ENCODE results near the gene KLHL2.
"Not testable (repeated sequence)": the region's sequence is repeated elsewhere in the genome, so short reads cannot be mapped to it uniquely, and the experiment has no call there.

The KLHL2 gene

DNA sequence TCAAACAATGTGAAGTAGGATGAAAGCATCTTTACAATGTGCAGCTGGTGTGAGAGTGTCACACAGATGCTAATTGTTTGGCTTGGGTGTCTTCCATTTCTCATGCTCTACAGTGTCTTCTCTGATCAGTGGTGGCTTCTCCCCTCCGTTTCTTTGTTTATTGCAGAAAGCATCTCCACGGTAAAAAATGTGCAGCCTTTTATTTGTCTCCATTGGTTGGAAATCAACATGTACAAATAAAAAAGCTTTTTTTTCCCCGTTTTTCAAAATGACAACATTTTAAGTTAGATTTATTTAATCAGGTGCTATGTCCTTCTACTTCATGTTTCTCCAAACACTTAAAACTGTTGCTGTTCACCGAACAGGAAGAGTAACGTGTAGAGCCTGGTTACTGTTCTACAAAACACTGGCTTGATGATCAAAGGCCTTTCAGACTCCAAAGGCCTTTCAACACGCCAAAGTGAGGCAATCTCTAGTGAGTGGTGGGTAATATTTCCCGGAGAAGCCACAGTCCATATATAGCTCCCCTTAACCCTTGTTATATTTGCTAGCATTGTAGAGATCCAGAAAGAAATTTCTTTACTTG is 48.8 kb downstream of the KLHL2 start:
- DNase-seq (ENCODE audit: low spot score); in situ Hi-C loops (cut with MboI; ENCODE audit: low sequenced_read_pairs, unreplicated experiment): not testable (repeated sequence)

DNA sequence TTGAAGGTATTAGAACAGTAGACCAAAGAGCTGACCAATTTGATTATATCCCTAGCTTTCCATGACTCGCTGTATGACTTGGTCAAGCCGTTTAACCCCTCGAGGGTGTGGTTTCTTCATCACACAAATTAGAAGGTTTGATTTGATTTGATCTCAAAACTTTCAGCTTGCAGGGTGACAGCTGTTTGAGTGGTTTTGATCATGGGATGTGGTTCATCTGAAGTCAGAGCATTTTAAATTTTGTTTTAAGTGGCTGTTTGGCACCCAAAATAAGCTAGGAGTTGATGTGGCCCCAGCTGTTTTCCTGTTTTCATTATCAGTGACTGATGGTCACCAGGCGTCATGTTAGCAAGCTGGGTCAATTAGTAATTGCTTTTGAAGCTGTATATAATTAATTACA is 52.4 kb downstream of the KLHL2 start:
- in situ Hi-C loops (cut with MboI; ENCODE audit: low sequenced_read_pairs, unreplicated experiment); DNase-seq (ENCODE audit: low spot score): not testable (repeated sequence)

DNA sequence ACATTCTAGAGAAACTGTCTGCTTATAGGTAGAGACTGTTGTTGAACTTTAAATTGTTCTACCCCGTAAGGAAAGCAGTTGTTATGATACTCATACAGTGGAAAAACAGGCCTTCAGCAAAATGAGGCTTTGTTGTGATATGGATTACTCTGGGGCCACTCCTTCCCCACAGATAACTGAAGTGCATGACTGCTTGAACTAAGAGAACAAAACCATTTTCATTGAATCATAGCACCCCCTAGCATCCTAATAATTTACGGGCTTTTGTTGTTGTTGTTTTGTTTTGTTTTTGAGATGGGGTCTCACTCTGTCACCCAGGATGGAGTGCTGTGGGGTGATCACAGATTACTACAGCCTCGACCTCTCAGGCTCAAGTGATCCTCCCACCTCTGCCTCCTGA is 54.9 kb downstream of the KLHL2 start:
- in situ Hi-C loops (cut with MboI; ENCODE audit: low sequenced_read_pairs, unreplicated experiment); DNase-seq (ENCODE audit: low spot score): not testable (repeated sequence)

DNA sequence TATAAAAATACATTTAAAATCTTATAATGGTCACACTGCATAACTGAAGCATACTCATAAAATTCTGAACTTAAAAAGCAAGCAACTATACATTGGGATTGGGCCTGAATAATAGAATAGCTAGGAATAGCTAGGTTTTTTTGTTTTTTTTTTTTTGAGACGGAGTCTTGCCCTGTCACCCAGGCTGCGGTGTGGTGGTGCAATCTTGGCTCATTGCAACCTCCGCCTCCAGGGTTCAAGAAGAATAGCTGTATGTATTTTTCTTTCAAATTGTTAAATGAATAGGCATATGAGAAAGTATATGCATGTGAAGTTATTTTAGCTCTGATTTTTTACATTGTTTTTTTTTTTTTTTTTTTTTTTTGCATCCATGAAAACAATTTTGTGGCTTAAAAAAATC is 56.1 kb downstream of the KLHL2 start:
- DNase-seq (ENCODE audit: low spot score); in situ Hi-C loops (cut with MboI; ENCODE audit: low sequenced_read_pairs, unreplicated experiment): not testable (repeated sequence)

DNA sequence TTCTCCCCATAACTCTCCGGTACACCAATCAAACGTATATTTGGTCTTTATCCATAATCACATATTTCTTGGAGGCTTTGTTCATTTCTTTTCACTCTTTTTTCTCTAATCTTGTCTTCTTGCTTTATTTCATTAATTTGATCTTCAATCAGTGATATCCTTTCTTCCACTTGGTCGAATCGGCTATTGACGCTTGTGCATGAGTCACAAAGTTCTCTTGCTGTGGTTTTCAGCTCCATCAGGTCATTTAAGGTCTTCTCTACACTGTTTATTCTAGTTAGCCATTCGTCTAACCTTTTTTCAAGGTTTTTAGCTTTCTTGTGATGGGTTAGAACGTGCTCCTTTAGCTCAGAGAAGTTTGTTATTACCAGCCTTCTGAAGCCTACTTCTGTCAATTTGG is 62.6 kb downstream of the KLHL2 start:
- DNase-seq (ENCODE audit: low spot score); in situ Hi-C loops (cut with MboI; ENCODE audit: low sequenced_read_pairs, unreplicated experiment): not testable (repeated sequence)

DNA sequence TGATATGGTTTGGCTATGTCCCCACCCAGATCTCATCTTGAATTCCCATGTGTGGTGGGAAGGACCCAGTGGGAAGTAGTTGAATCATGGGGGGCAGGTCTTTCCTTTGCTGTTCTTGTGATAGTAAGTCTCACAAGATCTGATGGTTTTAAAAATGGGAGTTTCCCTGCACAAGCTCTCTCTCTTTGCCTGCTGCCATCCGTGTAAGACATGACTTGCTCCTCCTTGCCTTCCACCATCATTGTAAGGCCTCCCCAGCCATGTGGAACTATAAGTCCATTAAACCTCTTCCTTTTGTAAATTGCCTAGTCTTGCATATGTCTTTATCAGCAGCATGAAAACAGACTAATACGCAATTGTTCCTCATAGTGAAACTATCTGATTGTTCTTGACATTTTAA is 66.1 kb downstream of the KLHL2 start:
- in situ Hi-C loops (cut with MboI; ENCODE audit: low sequenced_read_pairs, unreplicated experiment); DNase-seq (ENCODE audit: low spot score): not testable (repeated sequence)

DNA sequence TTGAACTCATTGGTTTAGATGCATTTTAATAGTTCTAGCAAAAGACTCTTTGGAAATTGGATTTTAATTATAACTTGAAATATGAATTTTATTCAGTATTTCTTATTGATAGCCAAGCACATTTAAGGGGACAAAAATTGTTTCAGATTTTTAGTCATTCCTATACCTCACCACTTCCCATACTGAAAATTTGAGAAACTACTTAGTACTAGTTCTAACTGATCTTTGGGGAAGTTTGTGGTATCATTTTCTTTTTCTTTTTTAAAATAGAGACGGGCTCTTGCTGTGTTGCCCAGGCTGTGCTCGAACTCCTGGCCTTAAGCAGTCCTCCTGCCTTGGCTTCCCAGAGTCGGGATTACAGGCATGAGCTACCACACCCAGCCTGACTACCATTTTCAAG is 68.0 kb downstream of the KLHL2 start:
- DNase-seq (ENCODE audit: low spot score); in situ Hi-C loops (cut with MboI; ENCODE audit: low sequenced_read_pairs, unreplicated experiment): not testable (repeated sequence)

DNA sequence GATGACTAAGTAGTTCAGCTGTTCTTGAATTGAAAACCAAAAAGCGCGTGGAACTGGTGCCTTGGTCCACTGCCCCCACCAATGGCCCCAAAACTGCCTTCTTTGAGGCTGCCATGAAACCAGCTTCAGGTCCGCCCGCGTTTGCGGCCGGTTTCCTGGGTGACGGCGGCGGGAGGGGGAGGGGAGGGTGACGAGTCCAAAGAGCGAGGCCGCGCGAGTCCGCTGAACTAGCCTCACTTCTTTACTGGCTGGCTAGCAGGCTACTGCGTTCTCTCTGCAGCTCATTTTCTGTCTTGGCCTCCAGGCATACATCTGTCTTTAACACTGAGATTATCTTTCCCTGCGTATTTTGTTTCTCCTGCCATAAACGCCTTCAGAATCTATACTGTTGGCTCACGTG is 72.2 kb downstream of the KLHL2 start:
- in situ Hi-C loops (cut with MboI; ENCODE audit: low sequenced_read_pairs, unreplicated experiment); DNase-seq (ENCODE audit: low spot score): not testable (repeated sequence)

DNA sequence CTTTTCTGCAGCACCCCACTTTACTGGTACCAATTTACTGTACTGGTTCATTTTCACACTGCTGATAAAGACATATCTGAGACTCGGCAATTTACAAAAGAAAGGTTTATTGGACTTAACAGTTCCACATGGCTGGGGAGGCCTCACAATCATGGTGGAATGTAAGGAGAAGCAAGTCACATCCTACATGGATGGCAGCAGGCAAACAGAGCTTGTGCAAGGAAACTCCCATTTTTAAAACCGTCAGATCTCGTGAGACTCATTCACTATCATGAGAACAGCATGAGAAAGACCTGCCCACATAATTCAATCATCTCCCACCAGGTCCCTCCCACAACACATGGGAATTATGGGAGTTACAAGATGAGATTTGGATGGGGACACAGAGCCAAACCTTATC is 77.3 kb downstream of the KLHL2 start:
- in situ Hi-C loops (cut with MboI; ENCODE audit: low sequenced_read_pairs, unreplicated experiment); DNase-seq (ENCODE audit: low spot score): not testable (repeated sequence)

DNA sequence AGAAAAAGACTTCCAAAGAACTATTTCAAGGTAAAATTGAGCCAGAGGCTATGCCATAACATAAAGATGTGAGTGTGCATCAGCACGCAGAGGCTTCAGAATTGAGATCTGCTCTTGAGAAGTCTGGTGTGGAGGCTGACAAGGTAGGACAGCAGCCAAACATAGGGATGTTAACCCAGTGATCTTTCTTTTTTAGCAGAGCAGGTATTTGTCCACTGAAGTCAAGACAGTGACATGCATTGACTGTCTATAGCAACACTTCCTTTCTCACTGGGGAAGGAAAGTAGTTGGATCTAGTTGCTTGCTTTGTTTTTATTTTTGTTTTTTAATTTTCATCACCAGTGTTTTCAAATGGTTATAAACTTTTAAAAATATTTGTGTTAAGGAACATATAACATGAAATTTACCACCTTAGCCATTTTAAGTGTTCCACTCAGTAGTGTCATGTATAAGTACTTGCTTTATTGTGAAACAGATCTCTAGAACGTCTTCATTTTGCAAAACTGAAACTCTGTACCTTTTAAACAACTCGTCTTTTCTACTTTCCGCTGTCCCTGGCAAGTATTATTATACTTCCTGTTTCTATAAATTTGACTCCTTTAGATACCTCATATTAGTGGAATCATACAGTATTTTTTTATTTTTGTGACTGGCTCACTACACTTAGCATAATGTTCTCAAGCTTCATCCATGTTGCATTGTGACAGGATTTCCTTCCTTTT is 79.4 kb downstream of the KLHL2 start:
- DNase-seq (ENCODE audit: low spot score); in situ Hi-C loops (cut with MboI; ENCODE audit: low sequenced_read_pairs, unreplicated experiment): not testable (repeated sequence)

DNA sequence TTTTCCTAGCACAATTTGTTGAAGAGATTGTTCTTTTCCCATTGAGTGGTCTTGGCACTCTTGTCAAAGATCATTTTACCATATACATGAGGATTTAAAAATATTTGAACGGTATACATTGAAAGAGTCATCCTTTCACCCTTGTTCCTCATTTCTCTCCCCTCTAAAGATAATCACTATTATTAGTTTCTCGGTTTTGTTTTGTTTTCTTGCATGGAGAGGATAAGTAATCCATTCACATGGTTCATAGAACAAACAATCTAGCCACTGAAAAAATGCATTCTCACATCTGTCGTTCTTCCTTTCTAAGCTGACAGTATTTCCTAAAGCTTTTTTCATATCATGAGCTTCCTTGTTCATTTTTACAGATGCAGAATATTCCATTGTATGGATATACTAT is 80.9 kb downstream of the KLHL2 start:
- DNase-seq (ENCODE audit: low spot score), result peak; percentile 16
- TF ChIP-seq, protein P1, sequence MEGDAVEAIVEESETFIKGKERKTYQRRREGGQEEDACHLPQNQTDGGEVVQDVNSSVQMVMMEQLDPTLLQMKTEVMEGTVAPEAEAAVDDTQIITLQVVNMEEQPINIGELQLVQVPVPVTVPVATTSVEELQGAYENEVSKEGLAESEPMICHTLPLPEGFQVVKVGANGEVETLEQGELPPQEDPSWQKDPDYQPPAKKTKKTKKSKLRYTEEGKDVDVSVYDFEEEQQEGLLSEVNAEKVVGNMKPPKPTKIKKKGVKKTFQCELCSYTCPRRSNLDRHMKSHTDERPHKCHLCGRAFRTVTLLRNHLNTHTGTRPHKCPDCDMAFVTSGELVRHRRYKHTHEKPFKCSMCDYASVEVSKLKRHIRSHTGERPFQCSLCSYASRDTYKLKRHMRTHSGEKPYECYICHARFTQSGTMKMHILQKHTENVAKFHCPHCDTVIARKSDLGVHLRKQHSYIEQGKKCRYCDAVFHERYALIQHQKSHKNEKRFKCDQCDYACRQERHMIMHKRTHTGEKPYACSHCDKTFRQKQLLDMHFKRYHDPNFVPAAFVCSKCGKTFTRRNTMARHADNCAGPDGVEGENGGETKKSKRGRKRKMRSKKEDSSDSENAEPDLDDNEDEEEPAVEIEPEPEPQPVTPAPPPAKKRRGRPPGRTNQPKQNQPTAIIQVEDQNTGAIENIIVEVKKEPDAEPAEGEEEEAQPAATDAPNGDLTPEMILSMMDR (IDR thresholded peaks at IDR 0.05; ENCODE audit: borderline replicate concordance, control extremely low read depth, extremely low read depth, insufficient read depth, missing control alignments), result no peak
- in situ Hi-C loops (cut with MboI; ENCODE audit: low sequenced_read_pairs, unreplicated experiment), result no loop called here

DNA sequence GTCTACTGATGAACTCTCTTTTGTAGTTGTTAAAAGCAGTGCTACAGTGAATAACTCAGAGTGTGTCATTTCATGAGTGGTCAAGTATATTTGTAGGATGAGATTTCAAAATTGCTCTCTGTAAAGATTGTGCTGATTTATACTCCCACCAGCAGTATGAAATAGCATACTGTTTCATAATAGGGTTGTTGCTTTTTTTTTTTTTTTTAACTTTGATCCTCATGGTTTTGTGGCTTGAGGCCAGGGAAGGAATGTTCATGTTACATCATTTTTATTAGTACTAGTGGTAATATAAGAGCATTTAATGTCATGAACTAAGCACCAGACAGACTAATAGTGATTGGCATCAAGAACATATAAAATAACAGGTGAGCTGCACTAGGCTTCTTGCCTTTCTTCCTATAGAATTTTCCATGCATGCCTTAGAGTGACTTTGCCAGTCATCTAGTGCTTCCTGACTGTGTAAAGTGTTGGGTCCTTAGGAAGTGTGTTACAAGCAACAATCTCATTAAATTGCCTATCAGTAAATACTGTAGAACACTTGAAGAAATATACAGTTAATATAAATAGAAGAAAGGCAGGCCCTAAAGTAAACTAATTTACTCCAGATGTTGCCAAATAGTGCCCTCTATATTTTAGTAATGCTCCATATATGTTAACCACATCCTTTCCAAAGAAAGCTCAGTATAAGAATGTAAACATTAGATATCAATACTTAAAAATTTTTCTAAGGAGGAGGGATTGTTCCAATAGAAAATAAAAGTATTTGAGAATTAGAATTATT is 81.5 kb downstream of the KLHL2 start:
- TF ChIP-seq, protein P1 (IDR thresholded peaks at IDR 0.05; ENCODE audit: borderline replicate concordance, control extremely low read depth, extremely low read depth, insufficient read depth, missing control alignments), result no peak
- in situ Hi-C loops (cut with MboI; ENCODE audit: low sequenced_read_pairs, unreplicated experiment), result no loop called here
- no peak for DNase-seq (ENCODE audit: low spot score)

All from GM13976 (cell line).